Effector memory CD8-positive, alpha-beta T cell (primary cell): ENCODE measurements around the gene CHRDL2.
"Not testable (repeated sequence)": the region's sequence is repeated elsewhere in the genome, so short reads cannot be mapped to it uniquely, and the experiment has no call there.

ENCODE experiments used
- ATAC-seq: fragments of 150-1000 bp; cut with Tn5 transposase; replicated peaks from 2 replicates; pipeline ENCODE4 v1.10.0; 2021; ENCODE audit warnings: mild to moderate bottlenecking, moderate library complexity
- DNase-seq, 3 experiments: peaks; one replicate each; pipeline ENCODE4 v3.0.0; 2021
- H3K27ac Mint-ChIP-seq, 2 donors: one replicate each; pipeline ENCODE4 v1.8.0; 2022; ENCODE audit warnings: mild to moderate bottlenecking in 2 of 2, mixed read lengths in 2 of 2, moderate library complexity in 2 of 2
- H3K27me3 Mint-ChIP-seq, 2 donors: one replicate each; pipeline ENCODE4 v1.8.0; 2022; ENCODE audit warnings: mixed read lengths in 2 of 2
- H3K36me3 Mint-ChIP-seq: one replicate; pipeline ENCODE4 v1.8.0; 2022; ENCODE audit warnings: mild to moderate bottlenecking, moderate library complexity, mixed read lengths; ENCODE audit not compliant: insufficient read depth
- H3K4me1 Mint-ChIP-seq, 2 donors: one replicate each; pipeline ENCODE4 v1.8.0; 2022; ENCODE audit warnings: low read depth in 2 of 2, mixed read lengths in 2 of 2
- H3K4me3 Mint-ChIP-seq, 2 donors: one replicate each; pipeline ENCODE4 v1.8.0; 2022; ENCODE audit warnings: mild to moderate bottlenecking in 2 of 2, mixed read lengths in 2 of 2, moderate library complexity in 2 of 2
- H3K9me3 Mint-ChIP-seq, 2 donors: one replicate each; pipeline ENCODE4 v1.8.0; 2022; ENCODE audit warnings: mixed read lengths in 2 of 2
- total RNA-seq, 9 experiments: gene quantifications; one replicate each; lab custom pipeline; 2026; lab: John Stamatoyannopoulos, UW

CHRDL2 gene
- 0 to 0.07 (median 0) reads per million in 9 experiments for total RNA-seq

DNA sequence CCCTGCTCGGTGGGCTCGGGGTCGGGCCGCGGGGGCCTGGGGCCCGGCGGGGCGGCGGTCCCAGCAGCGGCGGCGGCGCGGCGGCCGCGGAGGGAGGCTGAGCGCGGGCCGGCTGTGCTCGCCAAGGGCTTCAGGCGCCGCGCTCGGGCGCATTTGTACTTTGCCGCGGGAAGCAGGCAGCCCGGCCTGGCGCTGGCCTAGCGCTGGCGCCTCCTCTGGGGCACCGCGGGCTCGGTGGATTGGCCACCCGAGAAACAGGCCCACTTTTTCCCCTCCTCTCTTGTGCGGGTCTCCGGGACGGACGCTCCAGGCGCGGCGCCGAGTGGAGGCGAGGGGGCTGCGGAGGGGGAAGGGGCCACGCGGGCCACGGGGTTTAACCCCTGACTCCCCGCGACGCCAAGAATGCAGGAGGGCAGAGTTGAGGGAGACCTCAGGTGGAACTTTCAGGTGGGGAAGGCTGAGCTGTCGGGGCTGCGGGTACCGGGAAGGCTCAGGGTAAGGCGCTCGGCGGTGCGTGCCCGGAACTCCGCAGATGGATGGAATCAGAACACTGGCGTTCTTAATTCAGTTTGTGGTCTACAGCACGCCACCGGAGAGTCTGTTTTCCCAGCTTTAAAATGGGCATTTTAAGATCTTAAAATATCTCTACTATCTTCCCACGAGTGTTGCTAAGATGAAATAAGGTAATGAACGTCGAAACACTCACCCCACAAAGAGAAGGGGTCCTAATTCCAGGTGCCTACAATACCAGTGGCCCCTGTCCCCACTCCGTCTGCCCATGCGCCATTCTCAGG is at the start of gene CHRDL2:
CHRDL2 (minus strand) TSS at position 126 of the 794 bp plus-strand sequence. CDS start 538 bp downstream, outside the sequence.
- no peak for DNase-seq
- no peaks in the 10 kb centered on the region for H3K9me3 Mint-ChIP-seq
- H3K4me3 Mint-ChIP-seq, result peak within 1 kb of the TSS; percentile 53 to 64
- H3K27me3 Mint-ChIP-seq, result peaks cover 52 to 64% of the 10 kb centered on the region in 2 donors
- ATAC-seq, result no peak
- no peaks in the 10 kb centered on the region for H3K36me3 Mint-ChIP-seq
- H3K4me1 Mint-ChIP-seq, result peaks cover 6 to 13% of the 10 kb centered on the region in 2 donors
- H3K27ac Mint-ChIP-seq, result no peak within 1 kb of the TSS

GRCh38 chr11:74780248-74781005 is 49.2 kb upstream of the CHRDL2 start:
- Mint-ChIP-seq H3K27me3 (no peaks in the 10 kb centered on the region), H3K36me3 (no peaks in the 10 kb centered on the region), H3K4me1 (peaks cover 25 to 42% of the 10 kb centered on the region in 2 donors), H3K27ac (no peak overlapping the region), H3K4me3 (no peak overlapping the region), H3K9me3 (no peaks in the 10 kb centered on the region)
- DNase-seq (no peak), ATAC-seq (no peak)

- ATAC-seq (no peak), DNase-seq (no peak)
- Mint-ChIP-seq H3K27me3 (no peaks in the 10 kb centered on the region), H3K27ac (no peak overlapping the region), H3K9me3 (no peaks in the 10 kb centered on the region), H3K4me3 (no peak overlapping the region), H3K4me1 (peaks cover 14 to 39% of the 10 kb centered on the region in 2 donors), H3K36me3 (no peaks in the 10 kb centered on the region)
These were observed 47.4 kb upstream of the CHRDL2 start for GRCh38 chr11:74778581-74778980.

DNA sequence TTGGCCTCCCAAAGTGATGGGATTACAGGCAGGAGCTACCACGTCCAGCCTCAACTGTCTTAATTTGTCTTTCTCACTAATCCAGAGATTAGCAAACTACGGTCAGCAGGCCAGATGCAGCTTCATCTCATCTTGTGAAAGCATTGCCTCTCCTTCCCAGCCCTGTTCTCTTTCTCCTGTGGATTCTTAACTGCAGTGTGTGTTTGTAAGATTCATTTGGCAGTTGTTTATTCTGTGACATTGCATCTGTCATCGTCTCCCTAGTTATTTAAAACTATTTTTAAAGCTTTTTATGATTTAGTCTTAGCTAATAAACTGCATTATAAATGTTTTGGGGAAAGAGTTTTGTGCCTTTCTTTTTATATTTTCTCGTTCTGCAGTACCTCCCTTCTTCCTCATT is 46.7 kb upstream of the CHRDL2 start:
- Mint-ChIP-seq H3K9me3 (no peaks in the 10 kb centered on the region), H3K4me1 (peaks cover 6 to 37% of the 10 kb centered on the region in 2 donors)

DNA sequence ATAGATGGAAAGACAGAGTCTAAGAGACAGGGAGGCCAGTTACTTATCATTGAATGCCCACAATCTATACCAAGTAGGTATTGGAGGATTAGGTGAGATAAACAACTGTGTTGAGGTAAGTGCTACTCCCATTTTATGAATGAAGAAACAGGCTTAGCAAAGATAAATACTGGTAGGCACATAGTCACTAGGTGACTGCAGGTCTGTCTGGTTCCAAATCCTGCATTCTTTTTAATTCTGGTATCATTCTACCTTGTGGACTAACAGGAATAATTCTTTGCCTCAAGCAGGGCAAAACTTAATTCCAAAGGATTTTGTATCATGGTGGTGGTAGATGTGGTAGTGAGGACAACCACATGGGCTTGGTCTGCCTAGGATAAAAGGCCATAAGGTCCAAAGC is 45.8 kb upstream of the CHRDL2 start:
- Mint-ChIP-seq H3K27me3 (no peaks in the 10 kb centered on the region), H3K9me3 (no peaks in the 10 kb centered on the region), H3K4me3 (no peak overlapping the region), H3K36me3 (no peaks in the 10 kb centered on the region), H3K27ac (no peak overlapping the region), H3K4me1 (peaks cover 5 to 39% of the 10 kb centered on the region in 2 donors)
- ATAC-seq, result no peak
- no peak for DNase-seq

More for the DNA sequence above, 46.7 kb upstream of the CHRDL2 start:
- H3K27ac Mint-ChIP-seq, result no peak overlapping the region
- no peak for DNase-seq
- H3K27me3 Mint-ChIP-seq, result no peaks in the 10 kb centered on the region
- H3K36me3 Mint-ChIP-seq, result no peaks in the 10 kb centered on the region
- H3K4me3 Mint-ChIP-seq, result no peak overlapping the region
- no peak for ATAC-seq

DNA sequence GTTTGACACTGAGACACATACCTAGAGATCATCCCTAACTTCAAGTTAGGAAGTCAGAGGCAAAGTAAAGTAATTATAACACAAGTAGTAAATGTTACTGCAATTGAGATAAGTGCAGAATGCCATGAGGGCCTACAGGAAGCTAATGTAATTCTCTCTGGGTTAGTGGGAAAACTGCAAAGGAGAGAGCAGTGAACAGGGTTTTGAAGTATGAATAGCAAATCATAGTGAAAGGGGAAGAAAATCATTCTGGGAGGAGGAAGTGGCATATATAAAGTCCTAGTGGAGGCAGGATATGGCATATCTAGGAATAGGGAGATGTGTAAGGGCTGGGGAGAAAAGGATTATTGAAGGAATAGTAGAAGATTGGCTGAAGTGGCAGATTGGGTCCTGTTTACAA is 45.3 kb upstream of the CHRDL2 start:
- H3K4me1 Mint-ChIP-seq, result peaks cover 5 to 39% of the 10 kb centered on the region in 2 donors
- no peak overlapping the region for H3K27ac Mint-ChIP-seq
- no peaks in the 10 kb centered on the region for H3K27me3 Mint-ChIP-seq

DNA sequence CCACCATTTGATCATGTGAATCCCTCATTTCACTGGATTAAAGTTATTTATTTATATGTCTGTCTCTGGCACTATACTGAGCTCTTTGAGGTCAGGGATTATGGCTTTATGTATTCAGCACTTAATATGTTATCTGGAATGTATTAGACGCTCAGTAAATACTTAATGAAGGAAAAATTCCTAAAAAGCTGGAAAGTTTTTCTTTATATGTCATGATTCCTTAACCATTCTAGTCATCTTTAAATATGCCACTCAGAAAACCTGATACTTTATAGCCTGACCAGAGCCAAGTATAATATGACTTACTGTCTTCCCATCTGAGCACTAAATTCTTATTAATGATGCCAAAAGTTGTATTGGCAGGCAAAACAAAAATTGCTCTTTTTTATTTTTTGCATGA is 44.5 kb upstream of the CHRDL2 start:
- Mint-ChIP-seq H3K27ac (no peak overlapping the region), H3K9me3 (no peaks in the 10 kb centered on the region), H3K27me3 (no peaks in the 10 kb centered on the region), H3K4me3 (no peak overlapping the region), H3K4me1 (peaks cover 8 to 43% of the 10 kb centered on the region in 2 donors), H3K36me3 (no peaks in the 10 kb centered on the region)
- ATAC-seq, result no peak
- DNase-seq, result no peak

More for the DNA sequence above, 45.3 kb upstream of the CHRDL2 start:
- no peak for ATAC-seq
- no peaks in the 10 kb centered on the region for H3K9me3 Mint-ChIP-seq
- no peak overlapping the region for H3K4me3 Mint-ChIP-seq
- H3K36me3 Mint-ChIP-seq, result no peaks in the 10 kb centered on the region
- DNase-seq, result no peak

DNA sequence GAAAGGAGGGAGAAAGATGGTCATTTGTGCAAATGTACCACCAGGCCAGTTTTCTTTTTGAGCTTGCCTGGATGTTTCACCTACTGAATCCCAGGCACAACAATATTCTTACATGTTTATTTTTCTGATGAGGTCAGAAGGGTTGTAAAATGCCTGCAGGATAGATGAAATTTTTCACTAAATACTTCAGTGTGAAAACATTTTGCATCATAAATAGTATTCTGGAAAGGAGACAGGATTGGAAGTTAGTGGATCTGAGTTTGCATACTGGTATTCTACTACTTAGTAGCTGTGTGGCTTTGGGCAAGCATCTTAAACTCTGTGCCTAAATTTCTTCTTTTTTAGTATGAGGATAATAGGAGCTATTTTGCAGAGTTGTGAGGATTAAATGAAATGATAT is 42.2 kb upstream of the CHRDL2 start:
- H3K9me3 Mint-ChIP-seq, result no peaks in the 10 kb centered on the region
- peak overlapping the region in 1 of 2 donors; percentile 20 for H3K27ac Mint-ChIP-seq
- DNase-seq, result no peak
- H3K27me3 Mint-ChIP-seq, result no peaks in the 10 kb centered on the region
- H3K4me1 Mint-ChIP-seq, result peaks cover 24 to 64% of the 10 kb centered on the region in 2 donors
- no peak for ATAC-seq
- H3K4me3 Mint-ChIP-seq, result no peak overlapping the region
- H3K36me3 Mint-ChIP-seq, result no peaks in the 10 kb centered on the region

- Mint-ChIP-seq H3K9me3 (no peaks in the 10 kb centered on the region), H3K27ac (peak overlapping the region; percentile 60 to 94), H3K36me3 (no peaks in the 10 kb centered on the region), H3K4me3 (peak overlapping the region; percentile 19 to 40), H3K4me1 (peaks cover 21 to 60% of the 10 kb centered on the region in 2 donors), H3K27me3 (no peaks in the 10 kb centered on the region)
- DNase-seq, result no peak
- ATAC-seq, result no peak
These were observed 39.9 kb upstream of the CHRDL2 start for GRCh38 chr11:74771139-74771538.

GRCh38 chr11:74770456-74770855 is 39.2 kb upstream of the CHRDL2 start:
- H3K4me1 Mint-ChIP-seq, result peaks cover 21 to 63% of the 10 kb centered on the region in 2 donors
- no peaks in the 10 kb centered on the region for H3K9me3 Mint-ChIP-seq
- no peaks in the 10 kb centered on the region for H3K27me3 Mint-ChIP-seq
- DNase-seq (no peak), ATAC-seq (peak; percentile 47)
- H3K4me3 Mint-ChIP-seq, result peak overlapping the region; percentile 19 to 40
- peak overlapping the region; percentile 60 to 94 for H3K27ac Mint-ChIP-seq
- no peaks in the 10 kb centered on the region for H3K36me3 Mint-ChIP-seq

DNA sequence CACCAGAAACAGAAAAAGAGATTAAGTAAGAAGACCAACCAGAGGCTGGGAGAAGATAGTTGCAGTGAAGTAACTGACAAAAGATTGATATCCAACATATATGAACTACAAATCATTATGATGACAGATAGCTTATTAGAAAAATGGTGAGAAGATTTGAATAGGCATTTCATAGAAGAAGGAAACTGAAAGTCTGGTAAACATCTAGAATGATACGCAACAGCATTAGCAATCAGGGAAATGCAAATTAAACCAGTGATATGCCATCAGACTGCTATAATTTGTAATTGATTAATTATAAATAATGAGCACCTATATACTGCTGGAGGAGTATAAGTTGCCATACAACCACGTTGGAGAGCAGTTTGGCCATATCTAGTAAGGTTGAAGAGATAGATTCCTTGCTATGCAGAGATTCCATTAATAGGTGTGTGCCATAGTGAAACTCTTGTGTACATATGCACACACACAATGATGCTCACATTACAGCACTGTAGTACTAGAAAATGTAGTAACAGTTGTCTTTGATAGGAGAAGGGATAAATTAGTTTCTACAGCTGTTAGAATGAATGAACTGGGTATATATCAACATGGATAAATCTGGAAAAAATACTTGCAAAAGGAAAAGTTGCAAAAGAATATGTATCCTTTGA is 38.0 kb upstream of the CHRDL2 start:
- peaks cover 21 to 57% of the 10 kb centered on the region in 2 donors for H3K4me1 Mint-ChIP-seq
- no peaks in the 10 kb centered on the region for H3K27me3 Mint-ChIP-seq
- no peak for ATAC-seq
- H3K4me3 Mint-ChIP-seq, result peak overlapping the region in 1 of 2 donors; percentile 61
- DNase-seq, result no peak
- peak overlapping the region; percentile 87 to 94 for H3K27ac Mint-ChIP-seq
- H3K9me3 Mint-ChIP-seq, result no peaks in the 10 kb centered on the region
- peaks cover 5% of the 10 kb centered on the region for H3K36me3 Mint-ChIP-seq

DNA sequence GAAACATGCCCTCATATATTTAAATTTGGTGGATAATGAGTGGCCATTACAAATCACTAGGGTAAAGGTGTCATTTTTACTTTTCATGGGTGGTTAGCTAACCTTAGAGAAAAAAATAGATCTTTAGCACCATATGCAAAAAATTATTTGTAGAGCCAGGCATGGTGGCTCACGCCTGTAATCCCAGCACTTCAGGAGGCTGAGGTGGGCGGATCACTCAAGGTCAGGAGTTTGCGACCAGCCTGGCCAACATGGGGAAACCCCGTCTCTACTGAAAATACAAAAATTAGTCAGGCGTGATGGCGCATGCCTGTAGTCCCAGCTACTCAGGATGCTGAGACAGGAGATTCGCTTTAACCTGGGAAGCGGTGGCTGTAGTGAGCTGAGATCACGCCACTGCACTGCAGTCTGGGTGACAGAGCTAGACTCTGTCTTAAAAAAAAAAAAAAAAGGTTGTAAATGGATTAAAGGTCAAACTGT is 37.0 kb upstream of the CHRDL2 start:
- peak; percentile 41 for ATAC-seq
- Mint-ChIP-seq H3K4me1 (peaks cover 24 to 57% of the 10 kb centered on the region in 2 donors), H3K4me3 (peak overlapping the region; percentile 11 to 61), H3K27ac (peak overlapping the region; percentile 86 to 94)
- not testable (repeated sequence) for H3K27me3 Mint-ChIP-seq, H3K36me3 Mint-ChIP-seq, DNase-seq, H3K9me3 Mint-ChIP-seq

- ATAC-seq, result no peak
- no peak for DNase-seq
These were observed 35.7 kb upstream of the CHRDL2 start for GRCh38 chr11:74766905-74767304.

More at GRCh38 chr11:74766905-74767304, 35.7 kb upstream of the CHRDL2 start:
- Mint-ChIP-seq H3K27ac (no peak overlapping the region), H3K4me3 (no peak overlapping the region), H3K4me1 (peaks cover 28 to 59% of the 10 kb centered on the region in 2 donors), H3K27me3 (no peaks in the 10 kb centered on the region), H3K36me3 (peaks cover 5% of the 10 kb centered on the region), H3K9me3 (no peaks in the 10 kb centered on the region)
